ENCODE measurements around the gene ENTPD1.

- TF ChIP-seq POLR2A (IDR thresholded peaks at IDR 0.05) = no peak
- TF ChIP-seq, protein P1, sequence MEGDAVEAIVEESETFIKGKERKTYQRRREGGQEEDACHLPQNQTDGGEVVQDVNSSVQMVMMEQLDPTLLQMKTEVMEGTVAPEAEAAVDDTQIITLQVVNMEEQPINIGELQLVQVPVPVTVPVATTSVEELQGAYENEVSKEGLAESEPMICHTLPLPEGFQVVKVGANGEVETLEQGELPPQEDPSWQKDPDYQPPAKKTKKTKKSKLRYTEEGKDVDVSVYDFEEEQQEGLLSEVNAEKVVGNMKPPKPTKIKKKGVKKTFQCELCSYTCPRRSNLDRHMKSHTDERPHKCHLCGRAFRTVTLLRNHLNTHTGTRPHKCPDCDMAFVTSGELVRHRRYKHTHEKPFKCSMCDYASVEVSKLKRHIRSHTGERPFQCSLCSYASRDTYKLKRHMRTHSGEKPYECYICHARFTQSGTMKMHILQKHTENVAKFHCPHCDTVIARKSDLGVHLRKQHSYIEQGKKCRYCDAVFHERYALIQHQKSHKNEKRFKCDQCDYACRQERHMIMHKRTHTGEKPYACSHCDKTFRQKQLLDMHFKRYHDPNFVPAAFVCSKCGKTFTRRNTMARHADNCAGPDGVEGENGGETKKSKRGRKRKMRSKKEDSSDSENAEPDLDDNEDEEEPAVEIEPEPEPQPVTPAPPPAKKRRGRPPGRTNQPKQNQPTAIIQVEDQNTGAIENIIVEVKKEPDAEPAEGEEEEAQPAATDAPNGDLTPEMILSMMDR (IDR thresholded peaks at IDR 0.05) = no peak
- TF ChIP-seq EP300 (IDR thresholded peaks at IDR 0.05) = no peak
- TF ChIP-seq POLR2AphosphoS5 (IDR thresholded peaks at IDR 0.05) = no peak
Observed at GRCh38 chr10:95728526-95728925, 27.4 kb upstream of the ENTPD1 start.
